HepG2 (cell line): ENCODE measurements around the gene KLHL36.

Experiments used
- ATF1 ChIP-seq: IDR thresholded peaks from 2 replicates; pipeline ENCODE4 v1.6.1; 2016; ENCODE audit warnings: mild to moderate bottlenecking, control low read depth
- CTCF ChIP-seq: sonication (generic); formaldehyde crosslinking; IDR thresholded peaks from 2 replicates; pipeline ENCODE4 v1.5.0; 2020; ENCODE audit warnings: mild to moderate bottlenecking, missing genetic modification reagents, moderate library complexity
- EED ChIP-seq: sonication (generic); formaldehyde crosslinking; IDR thresholded peaks from 2 replicates; pipeline ENCODE4 v1.5.0; 2020; ENCODE audit warnings: mild to moderate bottlenecking, missing genetic modification reagents
- FIP1L1 ChIP-seq: fragments of 200-400 bp; formaldehyde crosslinking; IDR thresholded peaks from 2 replicates; pipeline ENCODE4 v1.6.1; 2018; ENCODE audit warnings: low read depth, mild to moderate bottlenecking, low read length, moderate library complexity, borderline replicate concordance; ENCODE audit not compliant: insufficient read depth
- MED1 ChIP-seq: sonication (generic); formaldehyde crosslinking; IDR thresholded peaks from 2 replicates; pipeline ENCODE4 v1.4.0; 2020; ENCODE audit warnings: missing genetic modification reagents
- NCOA5 ChIP-seq: sonication (generic); formaldehyde crosslinking; IDR thresholded peaks from 2 replicates; pipeline ENCODE4 v1.4.0; 2020; ENCODE audit warnings: missing genetic modification reagents
- NFYB ChIP-seq: sonication (generic); formaldehyde crosslinking; IDR thresholded peaks from 2 replicates; pipeline ENCODE4 v1.4.0; 2020; ENCODE audit warnings: missing genetic modification reagents
- PCBP1 ChIP-seq: fragments of 200-400 bp; formaldehyde crosslinking; IDR thresholded peaks from 2 replicates; pipeline ENCODE4 v1.6.1; 2017; ENCODE audit warnings: mild to moderate bottlenecking, low read depth, low read length, borderline replicate concordance
- POLR2AphosphoS5 ChIP-seq: IDR thresholded peaks from 2 replicates; pipeline ENCODE4 v1.6.1; 2012; ENCODE audit warnings: low read depth, low read length
- SP1 ChIP-seq, 2 experiments: fragments of 450-650 bp in 1 of 2; sonication (generic) in 1 of 2; formaldehyde crosslinking in 1 of 2; IDR thresholded peaks; 2 replicates each; pipeline versions ENCODE4 v1.4.0 to v1.6.1; 2016 to 2020; ENCODE audit warnings: missing genetic modification reagents in 1 of 2
- TCF7 ChIP-seq: sonication (generic); IDR thresholded peaks from 2 replicates; pipeline ENCODE4 v1.6.1; 2016; ENCODE audit warnings: antibody characterized with exemption, low read depth
- ZNF251 ChIP-seq: sonication (generic); formaldehyde crosslinking; IDR thresholded peaks from 2 replicates; pipeline ENCODE4 v1.9.0; 2021; ENCODE audit warnings: mild to moderate bottlenecking, missing genetic modification reagents
- ZNF318 ChIP-seq: sonication (generic); formaldehyde crosslinking; IDR thresholded peaks from 2 replicates; pipeline ENCODE4 v1.4.0; 2020; ENCODE audit warnings: mild to moderate bottlenecking, missing genetic modification reagents
- ZSCAN29 ChIP-seq: sonication (generic); formaldehyde crosslinking; conservative IDR thresholded peaks from 2 replicates; pipeline ENCODE4 v1.4.0; 2020; ENCODE audit warnings: mild to moderate bottlenecking, missing genetic modification reagents

- TF ChIP-seq ZSCAN29 (CRISPR knock-in tag) (no peak), NCOA5 (CRISPR knock-in tag) (no peak), TCF7 (no peak), ATF1 (CRISPR knock-in tag) (no peak), PCBP1 (no peak), FIP1L1 (no peak), ZNF251 (no peak), SP1 (IDR thresholded peaks at IDR 0.05) (no peak), SP1 (CRISPR knock-in tag; IDR thresholded peaks at IDR 0.05) (no peak), EED (no peak), CTCF (CRISPR knock-in tag) (no peak), MED1 (CRISPR knock-in tag) (no peak), ZNF318 (CRISPR knock-in tag) (no peak), NFYB (CRISPR knock-in tag) (no peak), POLR2AphosphoS5 (no peak)
Observed at GRCh38 chr16:84659656-84660300, 11.5 kb downstream of the KLHL36 start.
